Activated T-helper 1 cell treated with anti-CD3 and anti-CD28 coated beads, Interleukin-12 subunit alpha, Interleukin-12 subunit beta, Interleukin-2, Interleukin-4 antibody, amounts not matched to agents 30 ng/mL and 10 ng/mL and 1 ng/mL, durations not matched to agents 14 hours and 24 hours and 36 hours (primary cell): ENCODE results near the gene CDKN2B-AS1. TPM values are rescaled to one million over a fixed set of nuclear protein-coding genes. Genes with fewer than 3 reads are reported as not detected.

Source experiments
- DNase-seq: peaks from one replicate; pipeline ENCODE4 v3.0.0; 2021; ENCODE audit warnings: low spot score
- H3K27ac Mint-ChIP-seq: one replicate; pipeline ENCODE4 v1.8.0; 2021; ENCODE audit warnings: mild to moderate bottlenecking, mixed read lengths
- H3K27me3 Mint-ChIP-seq: one replicate; pipeline ENCODE4 v1.8.0; 2022; ENCODE audit warnings: mild to moderate bottlenecking, moderate library complexity, mixed read lengths; ENCODE audit not compliant: insufficient read depth
- H3K36me3 Mint-ChIP-seq: one replicate; pipeline ENCODE4 v1.8.0; 2021; ENCODE audit warnings: low read depth, mixed read lengths
- H3K4me1 Mint-ChIP-seq: one replicate; pipeline ENCODE4 v1.8.0; 2021; ENCODE audit warnings: low read depth, mixed read lengths
- H3K4me3 Mint-ChIP-seq: one replicate; pipeline ENCODE4 v1.8.0; 2021; ENCODE audit warnings: mild to moderate bottlenecking, moderate library complexity, mixed read lengths
- H3K9me3 Mint-ChIP-seq: one replicate; pipeline ENCODE4 v1.8.0; 2021; ENCODE audit warnings: mixed read lengths
- intact Hi-C: fragments of 100-400 bp; cut with micrococcal nuclease; formaldehyde crosslinking; loops from one replicate; pipeline ENCODE4 v1.15.1; 2024
- total RNA-seq: library from RNA; stranded (reverse); gene quantifications from 2 replicates; pipeline ENCODE4 v1.2.3, GENCODE V29; 2022

Gene CDKN2B-AS1
- total RNA-seq, 1 donor from 2014 or later: 1.4 TPM

- no peak overlapping the region for H3K4me3 Mint-ChIP-seq
- DNase-seq: no peak
- intact Hi-C loops: loop anchor here (1.0 kb wide), 1 partner anchor 11 kb away; no protein-coding TSS in a partner anchor
- H3K27me3 Mint-ChIP-seq: peaks cover 76% of the 10 kb centered on the region
- H3K27ac Mint-ChIP-seq: no peak overlapping the region
- peaks cover 42% of the 10 kb centered on the region for H3K4me1 Mint-ChIP-seq
- H3K36me3 Mint-ChIP-seq: peaks cover 18% of the 10 kb centered on the region
- H3K9me3 Mint-ChIP-seq: peaks cover 10% of the 10 kb centered on the region
Observed at GRCh38 chr9:21985964-21986667, 8.5 kb upstream of the CDKN2B-AS1 start.

GRCh38 chr9:21988056-21988990, 6.3 kb upstream of the CDKN2B-AS1 start:
- H3K27ac Mint-ChIP-seq: no peak overlapping the region
- no peak overlapping the region for H3K4me3 Mint-ChIP-seq
- no peak for DNase-seq
- H3K4me1 Mint-ChIP-seq: peaks cover 51% of the 10 kb centered on the region
- peaks cover 10% of the 10 kb centered on the region for H3K9me3 Mint-ChIP-seq
- peaks cover 58% of the 10 kb centered on the region for H3K27me3 Mint-ChIP-seq
- intact Hi-C loops: no loop called here
- H3K36me3 Mint-ChIP-seq: peaks cover 22% of the 10 kb centered on the region

GRCh38 chr9:21989440-21990189, 5.0 kb upstream of the CDKN2B-AS1 start:
- H3K4me3 Mint-ChIP-seq: peak overlapping the region; percentile 47
- intact Hi-C loops: loop anchor here (2.0 kb wide), 1 partner anchor 15 kb away; no protein-coding TSS in a partner anchor
- DNase-seq: no peak
- peaks cover 20% of the 10 kb centered on the region for H3K36me3 Mint-ChIP-seq
- H3K27ac Mint-ChIP-seq: no peak overlapping the region
- peaks cover 57% of the 10 kb centered on the region for H3K4me1 Mint-ChIP-seq
- peaks cover 50% of the 10 kb centered on the region for H3K27me3 Mint-ChIP-seq
- peaks cover 10% of the 10 kb centered on the region for H3K9me3 Mint-ChIP-seq

GRCh38 chr9:21991072-21991959, 3.3 kb upstream of the CDKN2B-AS1 start:
- intact Hi-C loops: loop anchor here (2.0 kb wide), 1 partner anchor 17 kb away; no protein-coding TSS in a partner anchor
- no peak overlapping the region for H3K27ac Mint-ChIP-seq
- H3K27me3 Mint-ChIP-seq: peaks cover 52% of the 10 kb centered on the region
- peaks cover 24% of the 10 kb centered on the region for H3K36me3 Mint-ChIP-seq
- DNase-seq: no peak
- H3K4me1 Mint-ChIP-seq: peaks cover 67% of the 10 kb centered on the region
- peaks cover 10% of the 10 kb centered on the region for H3K9me3 Mint-ChIP-seq
- no peak overlapping the region for H3K4me3 Mint-ChIP-seq

GRCh38 chr9:21993007-21993406, 1.6 kb upstream of the CDKN2B-AS1 start:
- Mint-ChIP-seq H3K27me3 (peaks cover 56% of the 10 kb centered on the region), H3K4me1 (peaks cover 63% of the 10 kb centered on the region), H3K36me3 (peaks cover 33% of the 10 kb centered on the region), H3K27ac (peak overlapping the region; percentile 63), H3K4me3 (peak overlapping the region; percentile 94), H3K9me3 (peaks cover 10% of the 10 kb centered on the region)
- intact Hi-C loops: no loop called here
- no peak for DNase-seq

GRCh38 chr9:21993893-21994555, 567 bp upstream of the CDKN2B-AS1 start, which contains the start of gene CDKN2A:
TSS of gene CDKN2A (minus strand) at chr9:21994392.
- Mint-ChIP-seq H3K9me3 (peaks cover 7% of the 10 kb centered on the region), H3K27me3 (peaks cover 48% of the 10 kb centered on the region), H3K36me3 (peaks cover 31% of the 10 kb centered on the region), H3K4me3 (peak within 1 kb of the TSS; percentile 94), H3K27ac (peak within 1 kb of the TSS; percentile 97), H3K4me1 (peaks cover 53% of the 10 kb centered on the region)
- peak; percentile 53 for DNase-seq
- intact Hi-C loops: loop anchor here (1.0 kb wide), 1 partner anchor 14 kb away; no protein-coding TSS in a partner anchor

GRCh38 chr9:21995006-21995665, 545 bp downstream of the CDKN2B-AS1 start:
- intact Hi-C loops: loop anchor here (1.0 kb wide), 3 partner anchors 8 to 124 kb away; no protein-coding TSS in a partner anchor
- peak; percentile 80 for DNase-seq
- peaks cover 45% of the 10 kb centered on the region for H3K27me3 Mint-ChIP-seq
- H3K36me3 Mint-ChIP-seq: peaks cover 21% of the 10 kb centered on the region
- no peaks in the 10 kb centered on the region for H3K9me3 Mint-ChIP-seq
- H3K4me3 Mint-ChIP-seq: peak overlapping the region; percentile 94
- H3K4me1 Mint-ChIP-seq: peaks cover 42% of the 10 kb centered on the region
- peak overlapping the region; percentile 97 for H3K27ac Mint-ChIP-seq

GRCh38 chr9:21995666-21996398, 1.2 kb downstream of the CDKN2B-AS1 start:
- Mint-ChIP-seq H3K27me3 (peaks cover 44% of the 10 kb centered on the region), H3K27ac (peak overlapping the region; percentile 97), H3K36me3 (peaks cover 17% of the 10 kb centered on the region), H3K9me3 (no peaks in the 10 kb centered on the region), H3K4me3 (peak overlapping the region; percentile 94), H3K4me1 (peaks cover 35% of the 10 kb centered on the region)
- no peak for DNase-seq
- intact Hi-C loops: loop anchor here (1.0 kb wide), 3 partner anchors 9 to 123 kb away; no protein-coding TSS in a partner anchor

- peak overlapping the region; percentile 19 for H3K27ac Mint-ChIP-seq
- H3K4me3 Mint-ChIP-seq: peak overlapping the region; percentile 94
- no peaks in the 10 kb centered on the region for H3K9me3 Mint-ChIP-seq
- H3K27me3 Mint-ChIP-seq: peaks cover 50% of the 10 kb centered on the region
- H3K4me1 Mint-ChIP-seq: peaks cover 32% of the 10 kb centered on the region
- no peak for DNase-seq
- intact Hi-C loops: no loop called here
- peaks cover 15% of the 10 kb centered on the region for H3K36me3 Mint-ChIP-seq
Observed at GRCh38 chr9:21996438-21996837, 1.8 kb downstream of the CDKN2B-AS1 start.

- H3K27me3 Mint-ChIP-seq: peaks cover 54% of the 10 kb centered on the region
- H3K36me3 Mint-ChIP-seq: peaks cover 13% of the 10 kb centered on the region
- H3K27ac Mint-ChIP-seq: peak overlapping the region; percentile 19
- H3K4me3 Mint-ChIP-seq: peak overlapping the region; percentile 94
- peaks cover 30% of the 10 kb centered on the region for H3K4me1 Mint-ChIP-seq
- intact Hi-C loops: no loop called here
- no peaks in the 10 kb centered on the region for H3K9me3 Mint-ChIP-seq
- no peak for DNase-seq
Observed at GRCh38 chr9:21996858-21997257, 2.3 kb downstream of the CDKN2B-AS1 start.
